GM12875 (cell line): Measurements from ENCODE around the gene RGS2.

Experiments
- H3K4me3 ChIP-seq: one replicate; pipeline ENCODE4 v1.5.1; 2011; ENCODE audit warnings: low read depth, low read length, control low read depth
- TF ChIP-seq, protein P1 (sequence below): IDR thresholded peaks from 2 replicates; pipeline ENCODE4 v1.5.1; 2011; ENCODE audit warnings: low read depth, mild to moderate bottlenecking, control low read depth, inconsistent platforms, low read length, moderate library complexity, borderline replicate concordance; ENCODE audit not compliant: insufficient read depth

The RGS2 gene

DNA sequence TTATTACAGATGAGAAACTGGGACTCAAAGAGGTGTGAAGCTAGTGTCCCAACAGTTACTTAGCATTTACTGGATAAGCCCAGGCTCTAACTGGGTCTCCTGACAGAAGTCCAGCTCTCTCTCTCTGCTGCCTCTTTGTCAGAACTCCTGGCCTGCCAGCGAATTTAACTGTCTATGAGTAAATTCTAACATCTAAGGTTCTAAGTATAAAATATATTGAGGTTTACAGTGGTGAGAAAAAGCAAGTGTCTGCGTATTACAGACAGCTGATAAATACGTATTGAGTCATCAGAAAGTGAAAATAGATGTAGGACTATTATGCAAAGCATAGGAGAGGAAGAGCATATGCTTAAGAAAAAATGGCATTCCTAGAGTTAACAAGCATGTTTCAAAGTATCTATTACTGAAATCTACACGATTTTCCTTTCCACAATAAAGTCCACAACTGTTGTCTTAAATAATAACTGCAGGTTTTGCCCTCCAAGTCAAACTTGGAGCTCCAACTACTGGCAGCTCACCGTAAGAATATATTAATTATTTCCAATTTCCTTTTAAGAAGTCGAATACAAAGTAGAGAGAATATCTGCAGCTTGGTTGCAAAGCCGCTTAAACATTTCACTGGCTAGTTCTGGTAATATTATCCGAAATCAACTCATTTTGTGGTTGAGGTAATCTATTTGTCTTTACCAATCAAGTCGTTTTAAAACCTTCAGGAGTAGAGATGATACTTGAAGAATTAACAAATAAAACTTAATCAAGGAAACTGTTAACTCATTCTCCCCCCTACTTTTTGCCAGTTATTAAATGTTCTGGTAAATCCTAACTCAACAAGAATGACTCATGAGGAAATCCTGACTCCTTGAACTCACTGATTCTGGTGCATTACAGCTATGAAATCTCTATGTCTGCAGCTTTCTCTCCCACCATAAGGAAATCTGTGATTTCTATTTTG is 1.4 kb upstream of the RGS2 start:
- no peak overlapping the region for H3K4me3 ChIP-seq

DNA sequence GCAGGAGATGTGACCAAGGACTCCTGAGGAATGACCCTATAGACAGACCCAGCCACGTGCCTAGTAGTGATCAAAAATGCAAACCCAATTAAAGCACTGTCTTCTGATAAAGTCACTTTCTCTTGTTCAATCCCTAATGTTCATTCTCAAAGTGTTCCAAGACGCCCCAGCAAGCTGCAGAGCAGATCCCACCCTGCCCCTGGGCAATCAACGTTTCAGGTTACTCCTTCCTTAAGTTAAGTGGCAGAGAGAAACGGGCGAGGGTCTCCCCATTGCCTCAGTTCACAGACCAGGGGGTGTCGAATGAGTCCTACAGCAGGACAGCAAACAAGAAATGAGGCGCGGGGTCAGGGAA is 699 bp upstream of the RGS2 start:
- peak overlapping the region; percentile 70 for H3K4me3 ChIP-seq
- TF ChIP-seq, protein P1, sequence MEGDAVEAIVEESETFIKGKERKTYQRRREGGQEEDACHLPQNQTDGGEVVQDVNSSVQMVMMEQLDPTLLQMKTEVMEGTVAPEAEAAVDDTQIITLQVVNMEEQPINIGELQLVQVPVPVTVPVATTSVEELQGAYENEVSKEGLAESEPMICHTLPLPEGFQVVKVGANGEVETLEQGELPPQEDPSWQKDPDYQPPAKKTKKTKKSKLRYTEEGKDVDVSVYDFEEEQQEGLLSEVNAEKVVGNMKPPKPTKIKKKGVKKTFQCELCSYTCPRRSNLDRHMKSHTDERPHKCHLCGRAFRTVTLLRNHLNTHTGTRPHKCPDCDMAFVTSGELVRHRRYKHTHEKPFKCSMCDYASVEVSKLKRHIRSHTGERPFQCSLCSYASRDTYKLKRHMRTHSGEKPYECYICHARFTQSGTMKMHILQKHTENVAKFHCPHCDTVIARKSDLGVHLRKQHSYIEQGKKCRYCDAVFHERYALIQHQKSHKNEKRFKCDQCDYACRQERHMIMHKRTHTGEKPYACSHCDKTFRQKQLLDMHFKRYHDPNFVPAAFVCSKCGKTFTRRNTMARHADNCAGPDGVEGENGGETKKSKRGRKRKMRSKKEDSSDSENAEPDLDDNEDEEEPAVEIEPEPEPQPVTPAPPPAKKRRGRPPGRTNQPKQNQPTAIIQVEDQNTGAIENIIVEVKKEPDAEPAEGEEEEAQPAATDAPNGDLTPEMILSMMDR: no peak

More for the DNA sequence above, 1.4 kb upstream of the RGS2 start:
- TF ChIP-seq, protein P1: 0 out of 2 replicates have a peak, but pooled peaks have one; percentile 6

DNA sequence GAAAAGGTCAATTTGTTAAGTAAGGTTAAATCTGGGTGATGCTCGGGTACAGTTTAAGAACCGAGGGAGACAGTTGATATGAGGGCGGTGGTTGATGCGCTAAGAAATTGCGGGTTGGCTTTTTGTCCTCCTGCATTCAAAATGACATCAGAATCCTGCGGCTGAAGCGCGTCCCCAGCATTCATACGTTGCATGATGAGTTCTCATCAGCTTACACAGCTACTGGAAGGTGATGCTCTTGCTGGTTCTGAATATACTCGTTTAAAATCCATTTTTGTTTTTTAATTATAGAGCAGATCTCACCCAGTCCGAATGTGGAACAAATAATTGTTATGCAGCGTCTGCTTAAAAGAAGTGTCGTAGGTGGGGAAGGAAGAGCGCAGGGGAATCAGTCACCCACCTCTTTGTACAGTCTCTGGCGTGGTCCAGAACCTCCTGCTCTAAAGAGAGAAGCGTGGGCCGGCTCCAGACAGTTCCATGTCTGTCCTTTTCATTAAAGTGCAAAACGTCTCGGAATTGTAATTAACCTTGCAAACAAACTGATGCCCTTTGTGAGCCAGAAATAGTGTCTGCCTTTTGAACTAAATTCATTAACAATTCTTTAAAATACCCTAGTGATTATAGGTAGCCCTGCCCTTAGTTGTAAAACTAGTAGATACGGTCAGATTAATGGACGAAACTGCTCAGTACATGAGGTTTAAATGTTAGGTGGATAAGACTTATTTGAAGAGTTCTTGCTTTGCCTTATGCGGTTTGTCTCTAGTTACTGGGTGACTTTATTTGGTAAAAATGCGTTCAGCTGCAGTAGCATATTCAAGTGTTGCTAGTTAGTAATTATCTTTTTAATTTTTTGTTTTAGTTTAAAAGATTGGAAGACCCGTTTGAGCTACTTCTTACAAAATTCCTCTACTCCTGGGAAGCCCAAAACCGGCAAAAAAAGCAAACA is 741 bp downstream of the RGS2 start:
- TF ChIP-seq, protein P1: no peak
- H3K4me3 ChIP-seq: peak overlapping the region; percentile 70

DNA sequence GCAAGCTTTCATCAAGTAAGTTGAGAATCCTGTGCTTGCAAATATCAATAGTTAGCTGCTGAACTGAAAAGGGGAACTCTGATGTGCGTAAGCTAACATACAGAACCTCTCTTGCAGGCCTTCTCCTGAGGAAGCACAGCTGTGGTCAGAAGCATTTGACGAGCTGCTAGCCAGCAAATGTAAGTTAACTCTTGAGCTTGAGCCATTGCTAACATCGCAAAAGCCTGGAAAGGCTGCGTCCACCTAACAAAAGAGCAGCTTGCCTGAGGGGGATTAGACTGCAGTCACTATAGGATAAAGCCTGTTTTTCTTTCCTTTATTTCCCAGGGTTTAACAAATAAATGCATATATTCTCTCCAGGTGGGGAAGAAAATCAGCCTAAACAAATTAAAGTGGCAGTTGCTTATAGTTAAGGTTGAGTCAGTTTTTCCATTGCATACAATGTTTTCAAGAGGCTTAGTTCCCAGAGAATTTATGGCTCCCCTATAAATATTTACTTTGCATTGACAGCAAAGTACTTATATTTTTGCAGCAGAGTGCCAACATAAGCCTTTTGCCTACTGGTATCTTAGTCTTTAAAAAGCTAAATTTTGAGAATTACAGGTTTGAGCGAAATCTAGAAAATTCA is 1.5 kb downstream of the RGS2 start:
- H3K4me3 ChIP-seq: no peak overlapping the region

DNA sequence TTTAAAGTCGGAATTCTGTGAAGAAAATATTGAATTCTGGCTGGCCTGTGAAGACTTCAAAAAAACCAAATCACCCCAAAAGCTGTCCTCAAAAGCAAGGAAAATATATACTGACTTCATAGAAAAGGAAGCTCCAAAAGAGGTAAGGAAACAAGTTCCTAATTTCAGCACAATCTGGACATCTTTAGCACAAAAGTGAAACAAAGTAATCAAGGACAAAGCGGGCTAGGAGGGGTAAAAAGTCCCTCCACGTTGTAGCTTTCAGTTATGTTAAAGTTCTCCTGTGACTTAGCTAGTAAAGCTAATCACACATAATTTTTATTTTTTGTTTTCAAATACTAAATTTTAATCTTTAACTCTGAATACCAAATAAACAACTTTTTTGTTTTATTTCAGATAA is 2.2 kb downstream of the RGS2 start:
- H3K4me3 ChIP-seq: no peak overlapping the region

More for the DNA sequence above, 1.5 kb downstream of the RGS2 start:
- TF ChIP-seq, protein P1: no peak

DNA sequence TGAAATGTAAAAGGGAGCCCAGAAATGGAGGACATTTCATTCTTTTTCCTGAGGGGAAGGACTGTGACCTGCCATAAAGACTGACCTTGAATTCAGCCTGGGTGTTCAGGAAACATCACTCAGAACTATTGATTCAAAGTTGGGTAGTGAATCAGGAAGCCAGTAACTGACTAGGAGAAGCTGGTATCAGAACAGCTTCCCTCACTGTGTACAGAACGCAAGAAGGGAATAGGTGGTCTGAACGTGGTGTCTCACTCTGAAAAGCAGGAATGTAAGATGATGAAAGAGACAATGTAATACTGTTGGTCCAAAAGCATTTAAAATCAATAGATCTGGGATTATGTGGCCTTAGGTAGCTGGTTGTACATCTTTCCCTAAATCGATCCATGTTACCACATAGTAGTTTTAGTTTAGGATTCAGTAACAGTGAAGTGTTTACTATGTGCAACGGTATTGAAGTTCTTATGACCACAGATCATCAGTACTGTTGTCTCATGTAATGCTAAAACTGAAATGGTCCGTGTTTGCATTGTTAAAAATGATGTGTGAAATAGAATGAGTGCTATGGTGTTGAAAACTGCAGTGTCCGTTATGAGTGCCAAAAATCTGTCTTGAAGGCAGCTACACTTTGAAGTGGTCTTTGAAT is 2.9 kb downstream of the RGS2 start:
- TF ChIP-seq, protein P1: no peak

More for the DNA sequence above, 2.2 kb downstream of the RGS2 start:
- TF ChIP-seq, protein P1: no peak

More for the DNA sequence above, 2.9 kb downstream of the RGS2 start:
- no peak overlapping the region for H3K4me3 ChIP-seq
